ENCODE data around the gene TMEM101.
"Not testable (repeated sequence)": the region's sequence is repeated elsewhere in the genome, so short reads cannot be mapped to it uniquely, and the experiment has no call there.

The TMEM101 gene

GRCh38 chr17:44002141-44002848, 12.5 kb downstream of the TMEM101 start:
- Mint-ChIP-seq H3K9me3 (no peaks in the 10 kb centered on the region), H3K27ac (ENCODE audit: low read depth) (no peak overlapping the region), H3K4me3 (no peak overlapping the region), H3K36me3 (ENCODE audit: insufficient read depth) (peaks cover 7% of the 10 kb centered on the region), H3K4me1 (peaks cover 12% of the 10 kb centered on the region), H3K27me3 (peaks cover 15% of the 10 kb centered on the region)
- DNase-seq (ENCODE audit: low spot score in 2 of 2) (no peak), ATAC-seq (replicated peaks; ENCODE audit: extremely low read depth, poor library complexity, severe bottlenecking) (no peak)

DNA sequence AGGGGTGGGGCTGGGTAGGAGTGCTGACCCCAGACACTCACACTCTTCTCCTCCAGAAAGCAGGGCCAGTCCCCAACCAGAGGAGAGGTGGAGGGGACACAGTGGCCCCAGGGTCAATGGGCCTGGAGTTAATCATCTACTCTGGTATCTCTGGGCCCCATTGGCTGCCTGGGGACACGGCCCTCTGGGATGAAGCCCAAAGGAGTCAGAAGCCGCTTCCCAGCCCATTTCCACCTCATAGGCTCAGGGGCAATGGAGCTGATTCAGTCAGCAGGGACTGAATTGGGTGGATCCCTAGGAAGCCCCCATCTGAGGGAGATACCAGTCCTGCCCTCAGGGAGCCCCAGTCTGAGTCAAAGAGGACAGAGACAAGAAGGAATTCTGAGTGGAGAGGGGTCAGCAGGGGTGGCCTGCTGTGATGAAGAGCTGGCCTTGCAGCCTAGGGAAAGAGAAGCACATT, 13.3 kb downstream of the TMEM101 start:
- no peak overlapping the region for H3K4me3 Mint-ChIP-seq
- DNase-seq (ENCODE audit: low spot score in 2 of 2) = no peak
- peaks cover 5% of the 10 kb centered on the region for H3K36me3 Mint-ChIP-seq (ENCODE audit: insufficient read depth)
- H3K9me3 Mint-ChIP-seq = no peaks in the 10 kb centered on the region
- peaks cover 7% of the 10 kb centered on the region for H3K4me1 Mint-ChIP-seq
- no peak for ATAC-seq (replicated peaks; ENCODE audit: extremely low read depth, poor library complexity, severe bottlenecking)
- H3K27me3 Mint-ChIP-seq = peaks cover 16% of the 10 kb centered on the region
- H3K27ac Mint-ChIP-seq (ENCODE audit: low read depth) = no peak overlapping the region

GRCh38 chr17:44000871-44001460, 13.8 kb downstream of the TMEM101 start:
- Mint-ChIP-seq H3K4me3 (no peak overlapping the region), H3K27ac (ENCODE audit: low read depth) (no peak overlapping the region), H3K9me3 (no peaks in the 10 kb centered on the region), H3K27me3 (peaks cover 16% of the 10 kb centered on the region), H3K4me1 (peaks cover 2% of the 10 kb centered on the region), H3K36me3 (ENCODE audit: insufficient read depth) (peaks cover 2% of the 10 kb centered on the region)
- ATAC-seq (replicated peaks; ENCODE audit: extremely low read depth, poor library complexity, severe bottlenecking) (no peak), DNase-seq (ENCODE audit: low spot score in 2 of 2) (no peak)

- H3K4me3 Mint-ChIP-seq = no peak overlapping the region
- H3K27ac Mint-ChIP-seq (ENCODE audit: low read depth) = no peak overlapping the region
- no peaks in the 10 kb centered on the region for H3K4me1 Mint-ChIP-seq
- no peak for ATAC-seq (replicated peaks; ENCODE audit: extremely low read depth, poor library complexity, severe bottlenecking)
- no peak for DNase-seq (ENCODE audit: low spot score in 2 of 2)
- H3K9me3 Mint-ChIP-seq = no peaks in the 10 kb centered on the region
- H3K36me3 Mint-ChIP-seq (ENCODE audit: insufficient read depth) = no peaks in the 10 kb centered on the region
- H3K27me3 Mint-ChIP-seq = peaks cover 19% of the 10 kb centered on the region
These were observed 14.5 kb downstream of the TMEM101 start for GRCh38 chr17:44000141-44000860.

- no peak for ATAC-seq (replicated peaks; ENCODE audit: extremely low read depth, poor library complexity, severe bottlenecking)
- H3K27me3 Mint-ChIP-seq = peaks cover 29% of the 10 kb centered on the region
- H3K36me3 Mint-ChIP-seq (ENCODE audit: insufficient read depth) = no peaks in the 10 kb centered on the region
- H3K4me3 Mint-ChIP-seq = no peak overlapping the region
- H3K27ac Mint-ChIP-seq (ENCODE audit: low read depth) = no peak overlapping the region
- H3K4me1 Mint-ChIP-seq = no peaks in the 10 kb centered on the region
- H3K9me3 Mint-ChIP-seq = no peaks in the 10 kb centered on the region
- DNase-seq (ENCODE audit: low spot score in 2 of 2) = no peak
These were observed 15.7 kb downstream of the TMEM101 start for GRCh38 chr17:43999024-43999423.

DNA sequence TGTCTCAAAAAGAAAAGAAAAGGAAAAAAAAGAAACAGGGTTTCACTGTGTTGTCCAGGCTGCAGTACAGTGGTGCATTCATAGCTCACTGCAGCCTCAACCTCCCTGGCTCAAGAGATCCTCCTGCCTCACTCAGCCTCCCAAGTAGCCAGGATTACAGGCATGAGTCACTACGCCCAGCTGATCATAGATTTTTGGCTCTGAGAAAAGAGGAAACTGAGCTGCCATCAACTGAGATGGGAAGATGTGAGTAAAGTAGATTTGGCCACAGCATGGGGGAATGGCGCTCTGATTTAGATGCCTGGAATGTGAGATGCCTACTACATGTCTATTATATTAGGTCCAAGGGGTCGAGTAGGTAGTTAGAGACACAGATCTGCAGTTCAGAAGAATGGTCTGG, 16.2 kb downstream of the TMEM101 start:
- Mint-ChIP-seq H3K36me3 (ENCODE audit: insufficient read depth) (no peaks in the 10 kb centered on the region), H3K9me3 (no peaks in the 10 kb centered on the region), H3K4me1 (no peaks in the 10 kb centered on the region)

DNA sequence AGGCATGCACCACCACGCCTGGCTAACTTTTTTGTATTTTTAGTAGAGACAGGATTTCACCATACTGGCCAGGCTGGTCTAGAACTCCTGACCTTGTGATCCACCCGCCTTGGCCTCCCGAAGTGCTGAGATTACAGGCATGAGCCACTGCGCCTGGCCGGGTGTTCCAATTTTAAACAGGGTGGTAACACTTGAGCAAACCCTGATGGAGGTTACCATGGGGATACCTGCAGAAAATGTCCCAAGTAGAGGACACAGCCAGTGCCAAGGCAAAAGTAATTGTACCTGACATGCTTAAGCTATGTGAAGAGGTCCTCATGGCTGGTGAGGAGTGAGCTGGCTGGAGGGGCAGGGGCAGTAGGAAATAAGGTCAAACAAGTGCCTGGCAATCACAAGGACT, 17.6 kb downstream of the TMEM101 start:
- H3K27me3 Mint-ChIP-seq = peaks cover 32% of the 10 kb centered on the region
- H3K27ac Mint-ChIP-seq (ENCODE audit: low read depth); DNase-seq (ENCODE audit: low spot score in 2 of 2); H3K36me3 Mint-ChIP-seq (ENCODE audit: insufficient read depth); H3K4me3 Mint-ChIP-seq; H3K4me1 Mint-ChIP-seq; H3K9me3 Mint-ChIP-seq; ATAC-seq (replicated peaks; ENCODE audit: extremely low read depth, poor library complexity, severe bottlenecking): not testable (repeated sequence)

More for the DNA sequence above, 16.2 kb downstream of the TMEM101 start:
- Mint-ChIP-seq H3K27me3 (peaks cover 32% of the 10 kb centered on the region), H3K4me3 (no peak overlapping the region), H3K27ac (ENCODE audit: low read depth) (no peak overlapping the region)
- DNase-seq (ENCODE audit: low spot score in 2 of 2) = no peak
- no peak for ATAC-seq (replicated peaks; ENCODE audit: extremely low read depth, poor library complexity, severe bottlenecking)

DNA sequence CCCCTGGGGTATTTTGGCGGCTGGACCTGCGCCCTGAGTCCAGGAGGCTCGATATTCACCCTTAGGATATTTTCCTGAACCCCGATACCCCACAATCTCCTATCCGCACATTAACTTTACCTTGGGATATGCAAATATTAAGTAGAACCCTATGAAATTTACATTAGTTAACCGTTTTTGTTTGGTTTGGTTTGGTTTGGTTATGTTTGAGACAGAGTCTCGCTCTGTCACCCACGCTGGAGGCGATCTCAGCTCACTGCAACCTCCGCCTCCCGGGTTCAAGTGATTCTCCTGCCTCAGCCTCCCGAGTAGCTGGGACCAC, 19.7 kb downstream of the TMEM101 start:
- H3K27ac Mint-ChIP-seq (ENCODE audit: low read depth) = no peak overlapping the region
- ATAC-seq (replicated peaks; ENCODE audit: extremely low read depth, poor library complexity, severe bottlenecking) (no peak), DNase-seq (ENCODE audit: low spot score in 2 of 2) (no peak)
- H3K27me3 Mint-ChIP-seq = peaks cover 32% of the 10 kb centered on the region
- H3K9me3 Mint-ChIP-seq = no peaks in the 10 kb centered on the region
- H3K4me3 Mint-ChIP-seq = peak overlapping the region; percentile 13
- H3K36me3 Mint-ChIP-seq (ENCODE audit: insufficient read depth) = no peaks in the 10 kb centered on the region
- H3K4me1 Mint-ChIP-seq = no peaks in the 10 kb centered on the region

DNA sequence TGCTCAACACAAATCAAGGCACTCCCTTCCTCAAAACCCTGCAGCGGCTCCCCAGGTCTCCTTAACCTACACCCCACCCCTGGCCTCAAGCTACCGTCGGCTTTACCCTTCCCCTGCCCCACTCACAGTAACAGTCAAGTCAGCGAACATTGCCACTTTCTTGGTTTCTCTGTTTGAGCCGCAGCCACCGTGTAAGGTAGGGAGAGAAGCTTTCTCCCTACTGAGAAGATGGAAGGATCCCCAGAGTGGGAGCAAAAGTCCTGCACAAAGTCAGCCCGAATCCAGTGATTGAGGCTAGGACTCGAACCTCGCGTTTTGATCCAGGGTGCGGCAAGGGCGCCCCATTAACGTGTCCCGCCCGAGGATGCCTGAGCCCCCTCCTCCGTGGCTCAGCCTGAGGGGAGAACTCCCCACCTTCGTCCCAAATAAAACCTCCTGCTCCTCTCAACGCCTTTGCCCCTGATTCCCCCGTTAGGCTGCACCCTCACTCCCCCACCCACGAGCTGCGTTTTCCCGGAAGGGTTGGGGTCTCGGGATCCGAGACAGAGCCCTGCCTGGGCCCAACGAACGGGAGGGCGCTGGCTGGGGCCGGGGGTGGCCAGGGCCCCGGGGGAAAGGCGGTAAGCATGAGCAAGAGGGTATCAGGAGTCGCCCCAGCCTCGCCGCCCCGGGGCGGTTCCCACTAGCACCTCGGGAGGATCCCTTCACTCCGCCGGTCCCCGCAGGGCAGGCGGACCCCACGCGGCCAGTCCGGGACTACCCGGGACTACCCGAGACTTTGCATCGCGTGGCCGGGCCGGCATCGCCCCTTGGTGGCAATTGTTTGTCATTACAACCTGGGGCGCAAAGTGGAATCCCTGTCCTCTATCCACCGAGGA, 20.3 kb downstream of the TMEM101 start:
- DNase-seq (ENCODE audit: low spot score in 2 of 2) (peak; percentile 41 to 60), ATAC-seq (replicated peaks; ENCODE audit: extremely low read depth, poor library complexity, severe bottlenecking) (peak; percentile 68)
- no peaks in the 10 kb centered on the region for H3K36me3 Mint-ChIP-seq (ENCODE audit: insufficient read depth)
- H3K27ac Mint-ChIP-seq (ENCODE audit: low read depth) = no peak overlapping the region
- peak overlapping the region; percentile 13 for H3K4me3 Mint-ChIP-seq
- peaks cover 32% of the 10 kb centered on the region for H3K27me3 Mint-ChIP-seq
- H3K9me3 Mint-ChIP-seq = no peaks in the 10 kb centered on the region
- no peaks in the 10 kb centered on the region for H3K4me1 Mint-ChIP-seq

DNA sequence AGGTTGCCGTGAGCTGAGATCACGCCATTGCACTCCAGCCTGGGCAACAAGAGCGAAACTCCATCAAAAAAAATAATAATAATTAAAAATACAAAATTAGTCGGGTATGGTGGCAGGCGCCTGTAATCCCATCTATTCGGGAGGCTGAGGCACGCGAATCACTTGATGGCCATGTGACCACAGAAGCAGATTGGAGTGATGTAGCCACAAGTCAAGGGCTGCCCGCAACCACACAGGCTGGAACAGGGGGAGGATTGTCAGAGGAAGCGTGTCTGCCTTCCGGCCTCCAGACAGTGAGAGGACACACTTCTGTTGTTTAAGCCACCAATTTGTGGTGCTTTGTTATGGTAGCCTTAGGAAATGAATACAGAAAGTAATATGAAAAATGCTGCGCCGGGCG, 22.1 kb downstream of the TMEM101 start:
- Mint-ChIP-seq H3K4me1 (no peaks in the 10 kb centered on the region), H3K4me3 (no peak overlapping the region), H3K27ac (ENCODE audit: low read depth) (no peak overlapping the region), H3K9me3 (no peaks in the 10 kb centered on the region), H3K27me3 (peaks cover 40% of the 10 kb centered on the region), H3K36me3 (ENCODE audit: insufficient read depth) (no peaks in the 10 kb centered on the region)
- ATAC-seq (replicated peaks; ENCODE audit: extremely low read depth, poor library complexity, severe bottlenecking) (no peak), DNase-seq (ENCODE audit: low spot score in 2 of 2) (no peak)

GRCh38 chr17:43988301-43988700, 26.5 kb downstream of the TMEM101 start:
- DNase-seq (ENCODE audit: low spot score in 2 of 2) (no peak), ATAC-seq (replicated peaks; ENCODE audit: extremely low read depth, poor library complexity, severe bottlenecking) (no peak)
- peaks cover 52% of the 10 kb centered on the region for H3K27me3 Mint-ChIP-seq
- no peaks in the 10 kb centered on the region for H3K4me1 Mint-ChIP-seq
- H3K9me3 Mint-ChIP-seq = no peaks in the 10 kb centered on the region
- no peak overlapping the region for H3K4me3 Mint-ChIP-seq
- no peak overlapping the region for H3K27ac Mint-ChIP-seq (ENCODE audit: low read depth)
- no peaks in the 10 kb centered on the region for H3K36me3 Mint-ChIP-seq (ENCODE audit: insufficient read depth)
